Stimulated activated CD8-positive, alpha-beta memory T cell treated with anti-CD3 and anti-CD28 coated beads, Interleukin-7, amount 100 ng/mL, for 24 hours (primary cell): ENCODE data around the gene PPP1R2.
"Not testable (repeated sequence)": the region's sequence is repeated elsewhere in the genome, so short reads cannot be mapped to it uniquely, and the experiment has no call there.

Source experiments
- DNase-seq: peaks from one replicate; pipeline ENCODE4 v3.0.0-alpha.2; 2020; ENCODE audit warnings: low read depth

PPP1R2 gene

DNA sequence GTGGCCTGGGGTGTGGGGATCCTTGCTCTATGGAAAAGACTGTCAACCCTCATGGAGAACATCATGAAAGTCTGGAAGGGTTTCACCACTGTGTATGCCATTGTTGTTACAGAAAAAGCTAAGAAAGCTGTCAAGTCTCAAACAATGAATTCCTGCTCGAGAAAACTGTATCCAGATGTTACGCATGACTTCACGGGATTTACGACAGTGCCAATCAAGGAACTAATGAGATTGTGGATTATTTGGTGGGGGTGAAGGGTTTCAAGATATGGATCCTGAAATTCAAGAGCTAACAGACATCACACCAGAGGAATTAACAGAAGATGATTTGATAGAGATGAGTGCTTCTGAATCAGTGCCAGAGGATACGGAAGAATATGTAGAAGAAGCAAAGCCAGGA is 7.8 kb downstream of the PPP1R2 start:
- no peak for DNase-seq

DNA sequence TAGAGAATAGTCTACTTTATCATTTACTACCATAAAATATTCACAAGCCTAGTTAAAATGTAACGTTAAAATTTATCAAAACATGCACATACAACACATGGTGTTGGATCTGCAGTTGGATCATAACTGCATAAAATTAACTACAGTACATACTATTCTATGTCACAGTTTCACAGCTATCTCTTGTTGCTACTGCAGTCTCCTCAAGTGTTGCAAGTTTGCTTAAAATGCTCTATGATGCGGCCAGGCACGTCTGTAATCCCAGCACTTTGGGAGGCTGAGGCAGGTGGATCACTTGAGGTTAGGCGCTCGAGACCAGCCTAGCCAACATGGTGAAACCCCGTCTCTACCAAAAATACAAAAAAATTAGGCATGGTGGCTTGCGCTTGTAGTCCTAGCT is 10.3 kb downstream of the PPP1R2 start:
- no peak for DNase-seq

DNA sequence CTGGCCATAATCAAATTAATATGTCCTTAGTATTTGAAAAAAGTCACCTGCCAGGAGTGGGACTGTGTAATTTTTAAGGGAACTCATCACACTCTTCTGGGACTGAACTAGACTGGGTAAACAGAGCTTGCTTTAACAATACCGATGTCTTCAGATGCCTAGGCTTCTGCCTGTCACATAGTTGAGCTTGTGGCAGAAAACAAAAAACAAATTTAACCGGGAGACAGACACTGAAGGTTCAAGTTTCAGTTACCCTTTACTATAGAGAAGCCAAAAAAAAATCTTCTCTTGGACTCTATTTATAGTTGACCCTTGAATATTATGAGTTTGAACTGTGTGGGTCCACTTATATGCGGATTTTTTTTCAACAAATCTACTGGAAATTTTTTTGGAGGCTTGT is 10.8 kb downstream of the PPP1R2 start:
- DNase-seq: no peak

DNA sequence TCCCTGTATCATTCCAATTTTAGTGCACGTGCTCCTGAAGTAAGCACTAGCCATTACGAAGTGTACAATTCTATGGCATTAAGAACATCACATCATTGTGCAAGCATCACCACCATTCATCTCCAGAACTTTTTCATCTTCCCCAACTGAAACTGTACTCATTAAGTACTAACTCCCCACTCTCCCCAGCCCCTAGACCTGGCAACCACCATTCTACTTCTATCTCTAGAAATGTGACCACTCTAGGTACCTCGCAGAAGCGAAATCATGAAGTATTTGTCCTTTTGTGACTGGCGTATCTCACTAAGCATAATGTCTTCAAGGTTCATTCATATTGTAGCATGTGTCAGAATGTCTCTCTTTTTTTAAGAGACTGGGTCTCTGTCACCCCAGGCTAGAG is 11.4 kb downstream of the PPP1R2 start:
- DNase-seq: no peak

DNA sequence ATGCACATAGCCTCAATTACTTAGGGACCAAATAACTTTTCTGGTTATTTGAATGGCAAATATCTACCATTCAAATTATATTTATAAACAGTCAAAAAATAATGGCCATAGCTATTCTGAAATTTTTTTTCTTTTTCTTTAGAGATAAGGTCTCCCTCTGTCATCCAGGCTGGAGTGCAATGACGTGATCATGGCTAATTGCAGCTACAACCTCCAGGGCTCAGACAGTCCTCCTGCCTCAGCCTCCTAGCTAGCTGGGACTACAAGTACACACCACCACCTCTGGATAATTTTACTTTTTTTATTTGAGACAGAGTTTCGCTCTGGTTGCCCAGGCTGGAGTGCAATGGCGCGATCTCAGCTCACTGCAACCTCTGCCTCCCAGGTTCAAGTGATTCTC is 16.6 kb downstream of the PPP1R2 start:
- no peak for DNase-seq

DNA sequence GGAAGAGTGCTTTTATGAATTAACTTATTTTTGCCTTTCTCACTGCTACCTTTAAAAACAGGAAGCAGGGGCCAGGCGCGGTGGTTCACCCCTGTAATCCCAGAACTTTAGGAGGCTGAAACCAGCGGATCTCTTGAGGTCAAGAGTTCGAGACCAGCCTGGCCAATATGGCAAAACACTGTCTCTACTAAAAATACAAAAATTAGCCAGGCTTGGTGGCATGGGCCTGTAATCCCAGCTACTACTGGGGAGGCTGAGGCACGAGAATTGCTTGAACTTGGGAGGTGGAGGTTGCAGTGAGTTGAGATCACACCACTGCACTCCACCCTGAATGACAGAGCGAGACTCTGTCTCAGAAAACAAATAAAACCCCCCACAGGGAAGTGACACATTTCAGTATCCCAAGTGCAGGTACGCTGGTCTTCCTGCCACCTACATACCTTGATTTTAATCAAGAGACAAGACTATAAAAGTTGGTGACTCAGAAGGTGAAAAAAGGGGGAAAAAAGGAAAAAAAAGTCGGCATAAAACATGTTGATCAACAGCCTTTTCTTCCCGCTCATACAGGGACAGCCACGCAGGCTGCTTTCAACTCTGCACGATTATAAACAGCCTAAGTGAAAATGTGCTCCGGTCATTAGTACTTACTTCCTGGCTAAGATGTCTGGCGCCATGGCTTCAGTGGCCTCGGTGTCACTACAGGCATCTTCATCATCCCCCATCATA is 18.8 kb downstream of the PPP1R2 start:
- no peak for DNase-seq

DNA sequence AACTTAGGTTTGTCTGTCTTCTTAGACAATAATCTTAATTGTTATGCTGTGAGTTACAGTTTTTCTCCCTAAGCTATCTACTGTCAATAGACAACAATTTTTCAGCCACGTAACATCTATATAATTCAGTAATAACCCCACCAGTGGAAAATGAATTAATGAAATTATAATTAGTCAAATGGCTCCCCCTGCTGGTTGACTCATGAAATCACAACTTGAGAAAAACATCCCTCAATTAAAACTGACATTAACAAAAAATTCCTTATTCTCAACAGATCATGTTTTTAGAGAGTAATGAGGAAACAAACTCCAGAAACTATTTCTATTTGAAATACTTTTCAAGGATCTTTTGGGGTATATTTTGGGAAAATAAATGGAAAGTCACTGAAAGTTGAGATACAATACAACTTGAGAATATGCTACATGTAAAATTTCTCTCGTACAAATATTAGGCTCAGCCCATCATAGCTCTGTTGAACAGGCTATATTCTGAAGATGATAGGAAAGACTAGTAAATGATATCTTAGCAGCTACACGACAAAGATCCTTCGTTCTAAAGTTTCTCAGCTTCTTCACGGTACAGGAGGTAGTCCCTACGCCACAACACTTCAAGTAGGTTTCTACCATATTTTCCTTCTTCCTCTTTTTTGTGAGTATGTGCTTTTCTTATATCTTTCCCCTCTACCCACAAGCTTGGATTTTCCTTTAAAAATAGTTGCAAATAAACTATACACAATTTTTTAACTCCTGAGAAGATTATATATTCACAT is 20.7 kb downstream of the PPP1R2 start:
- no peak for DNase-seq

DNA sequence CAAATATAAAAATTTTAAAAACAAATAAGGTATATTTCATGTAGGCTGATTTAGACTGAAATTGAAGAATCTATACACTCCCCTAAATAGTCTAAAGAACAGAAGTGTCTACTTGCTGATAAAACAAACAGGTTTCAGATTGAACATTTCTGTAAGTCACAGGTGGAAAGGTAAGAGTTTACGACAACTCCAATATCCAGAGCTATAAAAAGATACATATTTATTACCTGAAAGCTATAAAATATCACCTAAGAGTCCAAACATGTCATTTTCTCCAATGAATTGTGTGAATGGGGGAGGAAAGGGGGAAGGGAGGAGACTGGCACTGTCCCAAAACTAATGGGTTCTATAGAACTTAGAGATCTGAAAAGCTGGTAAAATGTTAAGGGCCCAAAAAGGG is 26.1 kb downstream of the PPP1R2 start:
- DNase-seq: no peak

DNA sequence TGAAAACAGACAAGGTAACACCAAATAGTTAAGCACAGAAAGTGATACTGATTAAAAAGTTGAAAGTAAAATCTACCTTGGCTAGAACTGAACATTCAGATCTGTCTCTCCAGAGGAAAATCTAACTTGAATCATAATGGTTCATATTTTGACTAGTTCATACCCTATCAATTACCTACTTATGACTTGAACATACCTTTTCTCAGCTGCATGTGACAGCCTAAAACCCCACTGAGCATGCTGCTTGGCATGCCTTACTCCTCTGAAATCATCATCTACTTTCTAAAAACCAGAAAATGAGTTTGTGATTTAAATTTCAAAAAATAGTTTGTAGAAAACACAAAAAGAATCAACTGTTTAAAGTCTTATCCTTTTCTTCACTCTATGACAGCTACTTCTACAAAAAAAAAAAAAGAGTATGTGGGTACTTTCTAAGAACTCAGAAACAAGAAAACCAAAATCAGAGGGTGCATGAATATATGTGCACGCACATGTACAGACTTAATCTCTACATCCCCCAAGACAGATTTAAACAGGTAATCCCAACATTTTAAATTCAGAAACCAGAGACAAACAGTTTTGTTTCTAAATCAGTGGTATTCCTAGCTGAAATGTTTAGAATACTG is 28.4 kb downstream of the PPP1R2 start:
- DNase-seq: not testable (repeated sequence)

DNA sequence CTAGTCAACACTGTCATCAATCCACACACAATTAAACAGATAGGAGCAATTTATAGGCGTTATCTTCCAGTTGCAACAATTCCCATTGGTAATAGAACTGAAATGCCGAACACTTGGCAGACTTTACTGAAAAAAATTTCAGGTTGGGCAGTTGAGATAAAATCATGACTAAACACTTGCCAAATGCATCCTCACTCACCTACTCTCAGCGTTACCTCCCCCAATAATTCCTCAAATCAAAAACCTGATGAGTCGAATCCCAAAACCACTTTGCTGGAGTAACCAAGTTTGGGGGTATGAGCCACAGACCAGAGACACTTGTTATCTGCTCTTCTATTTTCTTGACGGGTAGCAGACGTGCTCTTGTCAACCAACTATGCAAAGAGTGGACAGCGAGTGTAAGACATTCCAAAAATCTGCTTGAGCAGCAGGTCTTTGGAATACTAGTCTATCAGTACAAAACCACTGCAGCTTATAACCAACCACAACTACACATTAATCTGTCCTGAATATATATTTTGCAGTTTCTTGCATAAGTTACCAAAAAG is 30.3 kb downstream of the PPP1R2 start:
- no peak for DNase-seq

DNA sequence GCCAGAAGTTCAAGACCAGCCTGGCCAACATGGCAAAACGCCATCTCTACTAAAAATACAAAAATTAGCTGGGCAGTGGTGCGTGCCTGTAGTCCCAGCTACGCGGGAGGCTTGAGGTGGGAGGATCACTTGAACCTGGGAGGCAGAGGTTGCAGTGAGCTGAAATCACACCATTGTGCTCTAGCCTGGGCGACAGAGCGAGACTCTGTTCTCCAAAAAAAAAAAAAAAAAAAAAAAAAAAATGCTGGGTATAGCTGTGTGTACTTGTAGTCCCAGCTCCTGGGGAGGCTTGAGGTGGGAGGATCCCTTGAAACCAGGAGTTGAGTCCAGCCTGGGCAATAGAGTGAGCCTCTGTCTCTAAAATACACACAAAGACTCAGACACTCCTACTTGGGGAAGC is 32.0 kb downstream of the PPP1R2 start:
- no peak for DNase-seq

DNA sequence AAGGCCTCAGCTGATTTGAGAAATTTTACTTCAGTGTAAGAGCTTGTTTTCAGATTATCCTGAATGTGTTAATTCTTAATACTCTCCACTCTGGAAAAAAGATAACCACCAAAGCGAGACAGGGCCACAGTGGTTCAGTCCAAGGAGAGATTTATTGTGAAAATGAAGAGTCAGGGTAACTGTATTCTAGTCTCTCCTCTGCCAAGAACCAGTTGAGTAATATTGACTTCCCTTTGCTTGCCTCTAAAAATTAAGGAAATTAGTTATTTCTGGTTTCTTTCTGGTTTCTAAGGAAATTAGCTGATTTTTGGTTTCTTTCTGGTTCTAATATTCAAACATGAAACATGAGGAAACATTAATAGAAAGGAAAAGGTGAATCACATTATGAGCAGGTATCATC is 34.9 kb downstream of the PPP1R2 start:
- no peak for DNase-seq

DNA sequence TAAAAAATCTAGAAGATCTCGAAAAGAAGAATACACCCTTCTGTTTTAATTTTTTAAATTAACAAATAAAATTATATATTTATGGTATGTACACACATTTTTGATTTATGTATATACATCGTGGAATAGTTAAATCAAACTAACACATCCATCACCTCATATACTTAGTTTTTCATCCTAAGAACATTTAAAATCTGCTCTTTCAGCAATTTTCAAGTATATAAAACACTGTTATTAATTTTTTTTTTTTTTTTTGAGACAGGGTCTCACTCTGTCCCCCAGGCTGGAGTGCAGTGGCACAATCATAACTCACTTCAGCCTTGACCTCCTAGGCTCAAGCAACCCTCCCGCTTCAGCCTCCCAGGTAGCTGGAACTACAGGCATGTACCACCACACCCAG is 67.5 kb downstream of the PPP1R2 start:
- no peak for DNase-seq

DNA sequence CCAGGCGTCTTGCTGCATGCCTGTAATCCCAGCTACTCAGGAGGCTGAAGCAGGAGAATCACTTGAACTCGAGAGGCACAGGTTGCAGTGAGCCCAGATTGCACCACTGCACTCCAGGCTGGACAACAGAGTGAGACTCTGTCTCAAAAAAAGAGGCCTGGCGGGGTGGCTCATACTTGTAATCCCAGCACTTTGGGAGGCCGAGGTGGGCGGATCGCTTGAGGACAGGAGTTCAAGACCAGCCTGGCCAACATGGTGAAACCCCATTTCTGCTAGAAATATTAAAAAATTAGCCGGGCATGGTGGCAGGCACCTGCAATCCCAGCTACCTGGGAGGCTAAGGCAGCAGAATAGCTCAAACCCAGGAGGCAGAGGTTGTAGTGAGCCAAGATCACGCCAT is 68.0 kb downstream of the PPP1R2 start:
- not testable (repeated sequence) for DNase-seq

DNA sequence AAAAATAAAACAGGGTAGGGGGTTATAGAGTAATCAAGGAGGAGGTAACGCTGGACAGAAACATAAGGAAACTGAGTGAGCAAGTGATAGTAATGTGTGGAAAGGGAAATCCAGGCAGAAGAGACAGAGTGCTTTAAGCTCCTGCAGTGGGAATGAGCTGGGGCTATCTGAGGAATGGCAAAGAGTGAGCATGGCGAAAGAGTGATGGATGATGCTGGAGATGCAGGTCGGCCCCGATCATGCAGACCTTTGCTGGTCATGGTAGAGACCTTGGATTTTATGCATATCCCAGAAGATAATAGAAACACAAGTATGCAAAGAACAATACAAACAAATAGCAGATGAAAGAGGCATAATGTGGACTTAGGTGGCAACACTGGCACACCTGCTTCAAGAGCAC is 74.3 kb downstream of the PPP1R2 start:
- DNase-seq: no peak

DNA sequence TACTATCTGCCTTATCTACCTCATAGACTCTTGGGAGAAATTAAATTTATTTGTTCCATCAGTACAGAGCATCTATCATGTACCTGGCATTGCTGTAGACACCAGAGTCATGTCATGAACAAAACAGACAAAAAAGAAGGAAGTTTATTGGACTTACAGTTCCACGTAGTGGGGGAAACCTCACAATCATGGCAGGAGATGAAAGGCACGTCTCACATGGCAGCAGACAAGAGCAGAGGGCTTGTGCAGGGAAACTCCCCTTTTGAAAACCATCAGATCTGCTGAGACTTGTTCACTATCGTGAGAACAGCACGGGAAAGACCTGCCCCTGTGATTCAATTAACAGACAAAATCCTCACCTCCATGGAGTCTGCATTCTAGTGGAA is 74.7 kb downstream of the PPP1R2 start:
- no peak for DNase-seq

DNA sequence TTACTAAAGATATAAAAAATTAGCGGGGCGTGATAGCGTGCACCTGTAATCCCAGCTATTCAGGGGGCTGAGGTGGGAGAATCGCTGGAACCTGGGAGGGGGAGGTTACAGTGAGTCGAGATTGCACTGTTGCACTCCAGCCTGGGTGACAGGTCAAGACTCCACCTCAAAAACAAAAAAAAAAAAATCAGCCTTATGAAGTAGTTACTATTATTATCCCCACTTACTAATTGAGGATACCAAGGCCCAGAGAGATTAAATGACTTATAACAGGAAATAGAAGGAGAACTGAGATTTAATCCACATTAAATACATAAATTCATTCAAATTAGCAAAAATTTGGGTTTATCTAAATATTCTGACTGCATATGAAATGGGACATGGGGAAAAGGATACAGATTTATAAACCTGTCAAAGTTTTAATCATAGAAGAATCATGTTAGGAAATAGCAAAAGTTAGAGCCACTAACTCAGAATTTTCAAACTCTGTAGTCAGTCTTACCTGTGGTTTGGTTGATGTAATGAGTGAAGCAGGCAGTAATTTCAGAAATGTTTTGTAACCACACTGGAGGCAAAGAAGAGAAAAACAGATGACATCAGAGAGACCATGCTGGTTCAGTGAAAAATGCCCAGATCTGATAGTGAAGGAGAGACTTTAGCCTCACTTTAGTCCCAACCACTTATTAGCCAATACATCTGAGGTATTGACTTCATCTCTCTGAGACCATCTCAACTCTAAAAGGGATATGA is 75.3 kb downstream of the PPP1R2 start:
- no peak for DNase-seq

DNA sequence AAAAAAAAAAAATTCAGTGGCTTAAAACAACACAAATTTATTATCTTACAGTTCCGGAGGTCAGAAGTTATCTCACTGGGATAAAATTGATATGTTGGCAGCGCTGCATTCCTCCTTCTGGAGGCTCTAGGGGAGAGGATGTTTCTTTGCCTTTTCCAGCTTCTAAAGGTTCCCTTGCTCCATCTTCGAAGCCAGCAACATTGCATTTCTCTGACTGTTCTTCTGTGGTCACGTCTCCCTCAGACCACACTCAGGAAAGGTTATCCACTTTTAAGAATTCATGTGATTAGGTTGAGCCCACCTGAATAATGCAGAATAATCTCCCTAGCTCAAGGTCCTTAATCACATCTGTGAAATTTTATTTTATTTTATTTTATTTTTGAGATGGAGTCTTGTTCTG is 76.9 kb downstream of the PPP1R2 start:
- no peak for DNase-seq
